ENCODE measurements around the gene ABCB1. TPM values are rescaled to one million over a fixed set of nuclear protein-coding genes. Genes with fewer than 3 reads are reported as not detected.

Gene ABCB1
- total RNA-seq, 2 experiments from 2014 or later, result 4.7 to 5.4 TPM

DNA sequence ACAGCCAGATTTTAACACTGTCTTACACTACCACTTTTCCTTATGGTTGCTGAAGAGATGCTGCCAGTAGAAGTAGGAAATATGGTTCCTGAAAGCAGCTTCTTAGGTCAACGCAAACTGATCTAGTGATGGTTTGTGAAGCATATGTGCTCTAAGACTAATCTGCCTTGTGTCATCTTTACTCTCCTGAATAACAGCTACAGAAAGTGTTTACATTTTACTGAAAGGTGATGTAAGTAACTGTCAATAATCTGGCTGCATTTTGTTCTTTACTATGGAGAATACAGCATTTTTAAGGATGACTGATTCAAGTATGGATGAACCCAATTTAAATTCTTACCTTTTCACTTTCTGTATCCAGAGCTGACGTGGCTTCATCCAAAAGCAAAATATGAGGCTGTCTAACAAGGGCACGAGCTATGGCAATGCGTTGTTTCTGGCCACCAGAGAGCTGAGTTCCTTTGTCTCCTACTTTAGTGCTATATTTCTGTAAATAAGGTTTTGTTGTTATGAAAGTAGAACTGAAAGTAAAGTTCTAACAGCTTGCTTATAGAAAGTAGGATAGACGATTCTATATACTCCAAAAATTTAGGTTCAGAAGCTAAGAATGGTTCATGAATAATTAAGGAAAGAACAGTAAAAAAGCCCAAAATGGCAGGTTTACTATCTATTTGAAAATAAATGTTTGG is 95.0 kb downstream of the ABCB1 start:
- Mint-ChIP-seq H3K4me1 (ENCODE audit: low read depth) (no peaks in the 10 kb centered on the region), H3K4me3 (no peak overlapping the region), H3K27ac (no peak overlapping the region), H3K36me3 (no peaks in the 10 kb centered on the region), H3K27me3 (no peaks in the 10 kb centered on the region), H3K9me3 (no peaks in the 10 kb centered on the region)
- intact Hi-C loops (cut with micrococcal nuclease), result loop anchor here (1.0 to 2.0 kb wide), 2 partner anchors 382 to 603 kb away; no protein-coding TSS in a partner anchor
- no peak for DNase-seq
- CTCF ChIA-PET, result interaction anchor here (0.6 to 1.7 kb wide), 5 partner anchors 10 to 1621 kb away, joined by 3 to 7 read pairs (median 4); no protein-coding TSS in a partner anchor
- POLR2A ChIA-PET, result no interaction called here

DNA sequence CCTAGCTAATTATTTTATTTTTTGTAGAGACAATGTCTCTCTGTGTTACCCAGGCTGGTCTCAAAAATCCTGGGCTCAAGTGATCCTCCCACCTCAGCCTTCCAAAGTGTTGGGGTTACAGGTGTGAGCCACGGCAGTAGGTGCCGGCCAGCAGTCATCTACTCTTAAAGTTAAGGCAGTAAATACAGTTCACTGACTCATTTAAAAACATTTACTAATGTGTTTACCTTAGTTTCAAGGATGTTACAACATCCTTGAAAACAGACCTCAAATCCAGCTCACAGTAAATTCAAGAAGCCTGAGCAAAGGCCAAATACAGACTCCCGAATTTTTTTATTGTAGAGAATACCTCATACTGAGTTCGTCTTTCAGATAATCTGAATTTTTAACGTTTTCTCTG is 95.6 kb downstream of the ABCB1 start:
- no peaks in the 10 kb centered on the region for H3K4me1 Mint-ChIP-seq (ENCODE audit: low read depth)
- H3K27ac Mint-ChIP-seq, result no peak overlapping the region
- CTCF ChIA-PET, result interaction anchor here (1.0 to 1.6 kb wide), 3 partner anchors 10 to 607 kb away, joined by 3 to 7 read pairs (median 4); no protein-coding TSS in a partner anchor
- intact Hi-C loops (cut with micrococcal nuclease), result no loop called here
- H3K36me3 Mint-ChIP-seq, result no peaks in the 10 kb centered on the region
- no peaks in the 10 kb centered on the region for H3K9me3 Mint-ChIP-seq
- H3K4me3 Mint-ChIP-seq, result no peak overlapping the region
- H3K27me3 Mint-ChIP-seq, result no peaks in the 10 kb centered on the region
- DNase-seq, result no peak
- POLR2A ChIA-PET, result no interaction called here

DNA sequence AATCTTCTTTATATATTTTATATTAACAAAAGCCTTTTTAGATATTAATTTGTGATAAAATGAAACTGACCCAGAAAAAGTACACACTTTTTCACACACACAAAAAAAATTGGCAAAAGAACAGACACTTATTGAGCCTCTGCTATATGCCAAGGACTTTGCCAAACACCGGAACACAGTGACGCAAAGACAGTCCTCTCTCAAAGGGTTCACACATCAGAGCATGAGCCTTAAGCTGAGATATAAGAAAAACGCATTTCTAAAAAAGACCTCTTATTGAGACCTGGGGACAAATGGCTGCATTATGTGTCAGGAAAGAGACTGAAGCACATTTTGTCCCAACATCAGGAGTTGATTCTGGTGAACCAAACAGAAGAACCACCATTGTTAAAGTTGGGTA is 101.2 kb downstream of the ABCB1 start:
- CTCF ChIA-PET, result no interaction called here

GRCh38 chr7:87498893-87499292 is 101.8 kb downstream of the ABCB1 start:
- DNase-seq, result no peak
- H3K27ac Mint-ChIP-seq, result no peak overlapping the region
- intact Hi-C loops (cut with micrococcal nuclease), result no loop called here
- H3K36me3 Mint-ChIP-seq, result no peaks in the 10 kb centered on the region
- peaks cover 5% of the 10 kb centered on the region for H3K27me3 Mint-ChIP-seq
- ChIA-PET POLR2A (no interaction called here), CTCF (no interaction called here)
- no peak overlapping the region for H3K4me3 Mint-ChIP-seq
- no peaks in the 10 kb centered on the region for H3K4me1 Mint-ChIP-seq (ENCODE audit: low read depth)
- no peaks in the 10 kb centered on the region for H3K9me3 Mint-ChIP-seq

More for the DNA sequence above, 101.2 kb downstream of the ABCB1 start:
- Mint-ChIP-seq H3K9me3 (no peaks in the 10 kb centered on the region), H3K27ac (no peak overlapping the region), H3K4me3 (no peak overlapping the region), H3K36me3 (no peaks in the 10 kb centered on the region), H3K4me1 (ENCODE audit: low read depth) (no peaks in the 10 kb centered on the region), H3K27me3 (peaks cover 5% of the 10 kb centered on the region)
- POLR2A ChIA-PET, result no interaction called here
- intact Hi-C loops (cut with micrococcal nuclease), result no loop called here
- DNase-seq, result no peak

GRCh38 chr7:87497482-87497881 is 103.2 kb downstream of the ABCB1 start:
- Mint-ChIP-seq H3K4me3 (no peak overlapping the region), H3K36me3 (no peaks in the 10 kb centered on the region), H3K9me3 (no peaks in the 10 kb centered on the region), H3K27me3 (peaks cover 6% of the 10 kb centered on the region), H3K27ac (no peak overlapping the region), H3K4me1 (ENCODE audit: low read depth) (no peaks in the 10 kb centered on the region)
- intact Hi-C loops (cut with micrococcal nuclease), result no loop called here
- ChIA-PET POLR2A (no interaction called here), CTCF (no interaction called here)
- DNase-seq, result no peak

DNA sequence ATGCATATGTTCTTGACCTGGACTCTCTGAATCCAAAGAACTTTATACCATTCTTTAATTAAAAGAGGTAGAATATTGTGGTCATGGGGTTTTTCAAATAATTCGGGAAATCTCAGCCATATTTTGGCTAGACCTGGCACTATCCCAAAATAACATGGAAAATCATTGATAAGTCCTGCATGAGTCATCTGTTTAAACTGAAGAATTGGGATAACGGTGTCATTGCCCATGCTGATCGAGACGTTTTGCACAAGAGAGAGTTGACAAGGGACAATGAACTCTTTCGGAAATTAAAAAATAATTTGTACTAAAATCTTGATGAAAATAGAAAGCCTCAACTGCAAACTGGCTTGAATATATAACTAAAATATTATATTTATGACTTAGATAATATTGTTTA is 105.3 kb downstream of the ABCB1 start:
- no peak overlapping the region for H3K27ac Mint-ChIP-seq

DNA sequence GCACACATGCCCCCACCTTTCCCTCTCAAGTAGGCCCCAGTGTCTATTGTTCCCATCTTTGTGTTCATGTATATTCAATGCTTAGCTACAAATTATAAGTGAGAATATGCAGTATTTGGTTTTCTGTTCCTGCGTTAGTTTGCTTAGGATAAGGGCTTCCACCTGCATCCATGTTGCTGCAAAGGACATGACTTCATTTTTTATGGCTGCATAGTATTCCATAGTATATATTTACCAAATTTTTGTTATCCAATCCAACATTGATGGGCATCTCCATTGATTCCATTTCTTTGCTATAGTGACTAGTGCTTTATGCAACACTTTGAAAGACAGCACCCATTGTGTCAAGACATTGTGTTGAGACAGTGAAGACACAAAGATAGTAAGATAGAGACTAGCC is 106.2 kb downstream of the ABCB1 start:
- peaks cover 5% of the 10 kb centered on the region for H3K27me3 Mint-ChIP-seq
- no peak for DNase-seq
- ChIA-PET POLR2A (no interaction called here), CTCF (no interaction called here)
- H3K4me3 Mint-ChIP-seq, result no peak overlapping the region
- H3K4me1 Mint-ChIP-seq (ENCODE audit: low read depth), result no peaks in the 10 kb centered on the region
- intact Hi-C loops (cut with micrococcal nuclease), result no loop called here
- no peak overlapping the region for H3K27ac Mint-ChIP-seq
- no peaks in the 10 kb centered on the region for H3K36me3 Mint-ChIP-seq
- H3K9me3 Mint-ChIP-seq, result no peaks in the 10 kb centered on the region

More for the DNA sequence above, 105.3 kb downstream of the ABCB1 start:
- Mint-ChIP-seq H3K27me3 (peaks cover 6% of the 10 kb centered on the region), H3K4me3 (no peak overlapping the region), H3K9me3 (no peaks in the 10 kb centered on the region), H3K4me1 (ENCODE audit: low read depth) (no peaks in the 10 kb centered on the region), H3K36me3 (no peaks in the 10 kb centered on the region)
- CTCF ChIA-PET, result no interaction called here
- no peak for DNase-seq
- intact Hi-C loops (cut with micrococcal nuclease), result no loop called here
- POLR2A ChIA-PET, result no interaction called here

- Mint-ChIP-seq H3K36me3 (no peaks in the 10 kb centered on the region), H3K9me3 (no peaks in the 10 kb centered on the region), H3K27me3 (peaks cover 10% of the 10 kb centered on the region), H3K4me1 (ENCODE audit: low read depth) (no peaks in the 10 kb centered on the region), H3K4me3 (no peak overlapping the region), H3K27ac (no peak overlapping the region)
- POLR2A ChIA-PET, result no interaction called here
- no peak for DNase-seq
- CTCF ChIA-PET, result no interaction called here
- intact Hi-C loops (cut with micrococcal nuclease), result no loop called here
Measured at GRCh38 chr7:87483131-87483530, 117.6 kb downstream of the ABCB1 start.

GRCh38 chr7:87482115-87482514 is 118.6 kb downstream of the ABCB1 start:
- H3K27me3 Mint-ChIP-seq, result peaks cover 11% of the 10 kb centered on the region
- H3K9me3 Mint-ChIP-seq, result no peaks in the 10 kb centered on the region
- no peak overlapping the region for H3K4me3 Mint-ChIP-seq
- intact Hi-C loops (cut with micrococcal nuclease), result no loop called here
- ChIA-PET CTCF (no interaction called here), POLR2A (no interaction called here)
- no peaks in the 10 kb centered on the region for H3K36me3 Mint-ChIP-seq
- no peaks in the 10 kb centered on the region for H3K4me1 Mint-ChIP-seq (ENCODE audit: low read depth)
- no peak for DNase-seq
- no peak overlapping the region for H3K27ac Mint-ChIP-seq

- Mint-ChIP-seq H3K36me3 (no peaks in the 10 kb centered on the region), H3K27ac (no peak overlapping the region), H3K9me3 (no peaks in the 10 kb centered on the region), H3K4me3 (no peak overlapping the region), H3K4me1 (ENCODE audit: low read depth) (peaks cover 3% of the 10 kb centered on the region), H3K27me3 (peaks cover 22% of the 10 kb centered on the region)
- POLR2A ChIA-PET, result no interaction called here
- no peak for DNase-seq
- CTCF ChIA-PET, result no interaction called here
- intact Hi-C loops (cut with micrococcal nuclease), result no loop called here
Measured at GRCh38 chr7:87480386-87480785, 120.3 kb downstream of the ABCB1 start.

GRCh38 chr7:87479951-87480350 is 120.7 kb downstream of the ABCB1 start:
- CTCF ChIA-PET, result no interaction called here
- H3K27ac Mint-ChIP-seq, result no peak overlapping the region

GRCh38 chr7:87476179-87476557 is 124.5 kb downstream of the ABCB1 start:
- ChIA-PET CTCF (no interaction called here), POLR2A (no interaction called here)
- intact Hi-C loops (cut with micrococcal nuclease), result no loop called here
- no peak for DNase-seq
- Mint-ChIP-seq H3K36me3 (no peaks in the 10 kb centered on the region), H3K4me1 (ENCODE audit: low read depth) (peaks cover 10% of the 10 kb centered on the region), H3K27me3 (peaks cover 33% of the 10 kb centered on the region), H3K4me3 (no peak overlapping the region), H3K27ac (no peak overlapping the region), H3K9me3 (no peaks in the 10 kb centered on the region)

More at GRCh38 chr7:87479951-87480350, 120.7 kb downstream of the ABCB1 start:
- peaks cover 25% of the 10 kb centered on the region for H3K27me3 Mint-ChIP-seq
- H3K4me1 Mint-ChIP-seq (ENCODE audit: low read depth), result peaks cover 4% of the 10 kb centered on the region
- H3K9me3 Mint-ChIP-seq, result no peaks in the 10 kb centered on the region
- DNase-seq, result no peak
- no peak overlapping the region for H3K4me3 Mint-ChIP-seq
- intact Hi-C loops (cut with micrococcal nuclease), result no loop called here
- POLR2A ChIA-PET, result no interaction called here
- H3K36me3 Mint-ChIP-seq, result no peaks in the 10 kb centered on the region

GRCh38 chr7:87475359-87476178 is 125.1 kb downstream of the ABCB1 start, which contains the start of gene ABCB4:
Gene ABCB4 (minus strand): TSS chr7:87475680. CDS start chr7:87475465, 215 bp downstream.
- no peaks in the 10 kb centered on the region for H3K9me3 Mint-ChIP-seq
- CTCF ChIA-PET, result no interaction called here
- H3K4me1 Mint-ChIP-seq (ENCODE audit: low read depth), result peaks cover 10% of the 10 kb centered on the region
- no peaks in the 10 kb centered on the region for H3K36me3 Mint-ChIP-seq
- POLR2A ChIA-PET, result no interaction called here
- no peak within 1 kb of the TSS for H3K4me3 Mint-ChIP-seq
- intact Hi-C loops (cut with micrococcal nuclease), result no loop called here
- peaks cover 34% of the 10 kb centered on the region for H3K27me3 Mint-ChIP-seq
- no peak within 1 kb of the TSS for H3K27ac Mint-ChIP-seq
- DNase-seq, result no peak

All from activated CD4-positive, alpha-beta memory T cell treated with anti-CD3 and anti-CD28 coated beads for 36 hours (primary cell).